ENCODE results near the gene SIRT3. TPM values are rescaled to one million over a fixed set of nuclear protein-coding genes. Genes with fewer than 3 reads are reported as not detected.

The SIRT3 gene
- total RNA-seq, 1 experiment from 2014 or later, result 13.8 TPM

DNA sequence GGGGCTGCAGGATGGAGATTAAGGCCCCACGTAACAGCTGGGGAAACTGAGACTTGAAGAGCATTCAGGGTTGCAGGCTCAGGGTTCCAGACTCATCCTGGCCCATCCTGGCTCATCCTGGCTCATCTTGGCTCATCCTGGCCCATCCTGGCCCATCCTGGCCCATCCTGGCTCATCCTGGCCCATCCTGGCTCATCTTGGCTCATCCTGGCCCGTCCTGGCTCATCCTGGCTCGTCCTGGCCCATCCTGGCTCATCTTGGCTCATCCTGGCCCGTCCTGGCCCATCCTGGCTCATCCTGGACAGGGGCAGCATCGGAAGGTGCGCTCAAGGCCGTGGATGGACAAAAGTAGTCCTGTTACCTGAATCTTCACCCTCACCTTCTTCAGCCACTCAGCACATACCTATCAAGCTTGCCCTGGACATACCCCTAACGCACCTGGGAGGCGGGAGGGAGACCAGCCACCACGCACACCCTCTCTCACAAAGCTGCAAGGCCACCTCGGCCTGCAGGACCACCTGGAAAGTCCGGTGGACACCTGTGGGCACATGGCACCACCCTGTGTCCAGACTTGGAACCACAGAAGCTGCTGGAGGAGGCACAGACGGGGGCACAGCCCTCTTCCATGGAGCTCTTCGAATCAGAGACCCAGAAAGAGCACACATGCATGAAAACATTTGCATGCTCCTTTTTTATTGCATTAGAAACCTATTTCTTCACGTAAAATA, 21.8 kb upstream of the SIRT3 start:
- H3K36me3 ChIP-seq (ENCODE audit: low read depth, low read length), result peaks cover 4% of the 10 kb centered on the region; the same call in 1 of the 2 replicates
- no peak overlapping the region for H3K9ac ChIP-seq (ENCODE audit: low read length)
- ATAC-seq (peak; percentile 54; the same call in 1 of the 2 replicates), DNase-seq (peak; percentile 12)
- TF ChIP-seq, protein P1, sequence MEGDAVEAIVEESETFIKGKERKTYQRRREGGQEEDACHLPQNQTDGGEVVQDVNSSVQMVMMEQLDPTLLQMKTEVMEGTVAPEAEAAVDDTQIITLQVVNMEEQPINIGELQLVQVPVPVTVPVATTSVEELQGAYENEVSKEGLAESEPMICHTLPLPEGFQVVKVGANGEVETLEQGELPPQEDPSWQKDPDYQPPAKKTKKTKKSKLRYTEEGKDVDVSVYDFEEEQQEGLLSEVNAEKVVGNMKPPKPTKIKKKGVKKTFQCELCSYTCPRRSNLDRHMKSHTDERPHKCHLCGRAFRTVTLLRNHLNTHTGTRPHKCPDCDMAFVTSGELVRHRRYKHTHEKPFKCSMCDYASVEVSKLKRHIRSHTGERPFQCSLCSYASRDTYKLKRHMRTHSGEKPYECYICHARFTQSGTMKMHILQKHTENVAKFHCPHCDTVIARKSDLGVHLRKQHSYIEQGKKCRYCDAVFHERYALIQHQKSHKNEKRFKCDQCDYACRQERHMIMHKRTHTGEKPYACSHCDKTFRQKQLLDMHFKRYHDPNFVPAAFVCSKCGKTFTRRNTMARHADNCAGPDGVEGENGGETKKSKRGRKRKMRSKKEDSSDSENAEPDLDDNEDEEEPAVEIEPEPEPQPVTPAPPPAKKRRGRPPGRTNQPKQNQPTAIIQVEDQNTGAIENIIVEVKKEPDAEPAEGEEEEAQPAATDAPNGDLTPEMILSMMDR (conservative IDR thresholded peaks at IDR 0.05; ENCODE audit: low read depth, low read length), result peak; percentile 51
- TF ChIP-seq EZH2phosphoT487 (IDR thresholded peaks at IDR 0.05; ENCODE audit: borderline replicate concordance, low read length), result no peak
- no peak for TF ChIP-seq EZH2 (IDR thresholded peaks at IDR 0.05; ENCODE audit: low read length, unreplicated experiment)
- no peaks in the 10 kb centered on the region for H3K9me2 ChIP-seq (replicated peaks; ENCODE audit: low read length)
- intact Hi-C loops (cut with micrococcal nuclease), result no loop called here
- no peak overlapping the region for H3K27ac ChIP-seq (ENCODE audit: low read length)
- no peaks in the 10 kb centered on the region for H3F3A ChIP-seq (ENCODE audit: low read length, unreplicated experiment)
- ChIA-PET POLR2A (ENCODE audit: unreplicated experiment) (no interaction called here), CTCF (interaction anchor here (0.6 kb wide), 1 partner anchor 57 kb away, joined by 3 read pairs; no protein-coding TSS in a partner anchor)
- H4K20me1 ChIP-seq (ENCODE audit: low read length), result no peaks in the 10 kb centered on the region
- no peaks in the 10 kb centered on the region for H3K79me2 ChIP-seq (ENCODE audit: low read length)
- no peaks in the 10 kb centered on the region for H3K9me3 ChIP-seq (ENCODE audit: low read length)
- no peak overlapping the region for H3K4me2 ChIP-seq (ENCODE audit: low read length)
- no peak overlapping the region for H3K4me3 ChIP-seq (ENCODE audit: low read length)
- no peaks in the 10 kb centered on the region for H3K27me3 ChIP-seq (ENCODE audit: low read length)
- H2AFZ ChIP-seq (ENCODE audit: low read length), result no peak overlapping the region
- no peaks in the 10 kb centered on the region for H3K4me1 ChIP-seq (ENCODE audit: insufficient read depth, low read length)
- BruUV-seq (replicated peaks), result no TSS peak

DNA sequence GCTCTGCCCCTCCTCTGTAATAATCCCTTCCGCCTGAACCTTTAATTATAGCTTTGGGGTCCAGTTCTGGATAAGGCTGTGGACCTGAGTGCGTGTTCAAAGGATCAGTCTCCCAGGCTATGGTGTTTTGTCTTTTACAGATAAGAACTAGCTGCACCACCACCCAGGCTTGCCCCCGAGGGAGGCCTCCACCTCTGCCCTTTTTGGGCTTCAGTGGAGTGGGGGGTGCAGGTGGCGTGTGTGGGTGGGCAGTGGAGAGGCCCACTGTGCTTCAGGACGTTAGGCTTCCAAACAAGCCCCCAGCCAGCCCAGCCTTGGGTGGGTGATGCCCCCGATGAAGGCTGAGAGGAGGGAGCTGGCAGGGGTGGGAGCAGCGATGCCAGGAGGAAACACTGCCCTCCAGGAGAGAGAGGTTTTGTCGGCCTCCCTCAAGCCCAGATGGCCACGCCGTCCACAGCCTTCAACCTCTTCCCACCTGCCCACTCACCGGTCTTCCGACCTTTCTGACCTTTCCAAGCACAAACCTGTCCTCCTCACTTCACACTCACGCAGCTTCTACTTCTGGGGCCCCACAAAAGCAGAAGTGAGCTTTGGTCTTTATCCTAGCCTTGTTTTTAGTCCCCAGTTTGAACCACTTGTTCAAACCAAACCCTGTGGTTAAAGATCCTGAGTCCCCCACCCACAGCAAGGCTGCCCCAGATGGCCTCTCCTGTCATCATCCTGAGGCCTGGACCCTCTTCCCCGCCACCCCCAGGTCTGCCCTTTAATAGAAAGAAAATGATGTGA, 21.0 kb upstream of the SIRT3 start:
- no peaks in the 10 kb centered on the region for H3K4me1 ChIP-seq (ENCODE audit: insufficient read depth, low read length)
- H3K27ac ChIP-seq (ENCODE audit: low read length), result no peak overlapping the region
- no peaks in the 10 kb centered on the region for H4K20me1 ChIP-seq (ENCODE audit: low read length)
- H2AFZ ChIP-seq (ENCODE audit: low read length), result no peak overlapping the region
- no peaks in the 10 kb centered on the region for H3K9me2 ChIP-seq (replicated peaks; ENCODE audit: low read length)
- no peaks in the 10 kb centered on the region for H3K9me3 ChIP-seq (ENCODE audit: low read length)
- intact Hi-C loops (cut with micrococcal nuclease), result no loop called here
- H3K79me2 ChIP-seq (ENCODE audit: low read length), result no peaks in the 10 kb centered on the region
- no peaks in the 10 kb centered on the region for H3F3A ChIP-seq (ENCODE audit: low read length, unreplicated experiment)
- ChIA-PET CTCF (no interaction called here), POLR2A (ENCODE audit: unreplicated experiment) (no interaction called here)
- BruUV-seq (replicated peaks), result no TSS peak
- TF ChIP-seq EZH2phosphoT487 (IDR thresholded peaks at IDR 0.05; ENCODE audit: borderline replicate concordance, low read length) (no peak), EZH2 (IDR thresholded peaks at IDR 0.05; ENCODE audit: low read length, unreplicated experiment) (no peak)
- TF ChIP-seq, protein P1 (conservative IDR thresholded peaks at IDR 0.05; ENCODE audit: low read depth, low read length), result no peak
- no peak overlapping the region for H3K9ac ChIP-seq (ENCODE audit: low read length)
- H3K4me3 ChIP-seq (ENCODE audit: low read length), result no peak overlapping the region
- ATAC-seq (no peak), DNase-seq (no peak)
- H3K4me2 ChIP-seq (ENCODE audit: low read length), result no peak overlapping the region
- H3K27me3 ChIP-seq (ENCODE audit: low read length), result no peaks in the 10 kb centered on the region
- H3K36me3 ChIP-seq (ENCODE audit: low read depth, low read length), result peaks cover 11% of the 10 kb centered on the region; the same call in 1 of the 2 replicates

Data from PC-3 (cell line).